HG03442 (cell line): ENCODE data around the gene EPHB2.

ENCODE experiments used
- ATAC-seq: cut with Tn5 transposase; IDR thresholded peaks from one replicate; pipeline ENCODE4 v1.9.1; 2021; ENCODE audit warnings: mild to moderate bottlenecking, moderate library complexity; ENCODE audit not compliant: unreplicated experiment

The EPHB2 gene

GRCh38 chr1:22908880-22909426 lies 198.3 kb downstream of the EPHB2 start:
- no peak for ATAC-seq

- ATAC-seq, result no peak
Observed at GRCh38 chr1:22910286-22910685, 199.6 kb downstream of the EPHB2 start.

- ATAC-seq, result no peak
Observed at GRCh38 chr1:22910986-22911651, 200.5 kb downstream of the EPHB2 start.

GRCh38 chr1:22912311-22912710 lies 201.7 kb downstream of the EPHB2 start:
- no peak for ATAC-seq

- ATAC-seq, result no peak
Observed at GRCh38 chr1:22913421-22914141, 202.9 kb downstream of the EPHB2 start.

- no peak for ATAC-seq
Observed at GRCh38 chr1:22914156-22914555, 203.5 kb downstream of the EPHB2 start.

- ATAC-seq, result no peak
Observed at GRCh38 chr1:22914633-22915217, 204.1 kb downstream of the EPHB2 start.

- ATAC-seq, result no peak
Observed at GRCh38 chr1:22915231-22915630, 204.6 kb downstream of the EPHB2 start.

- ATAC-seq, result no peak
Observed at GRCh38 chr1:22915816-22916470, 205.3 kb downstream of the EPHB2 start.

- ATAC-seq, result no peak
Observed at GRCh38 chr1:22916471-22916820, 205.8 kb downstream of the EPHB2 start.

- no peak for ATAC-seq
Observed at GRCh38 chr1:22917989-22918388, 207.3 kb downstream of the EPHB2 start.

- no peak for ATAC-seq
Observed at GRCh38 chr1:22918644-22919043, 208.0 kb downstream of the EPHB2 start.

GRCh38 chr1:22919341-22920025 lies 208.8 kb downstream of the EPHB2 start:
- no peak for ATAC-seq

- no peak for ATAC-seq
Observed at GRCh38 chr1:22920026-22920733, 209.5 kb downstream of the EPHB2 start.

- ATAC-seq, result no peak
Observed at GRCh38 chr1:22920734-22921451, 210.3 kb downstream of the EPHB2 start.

GRCh38 chr1:22921452-22922126 lies 210.9 kb downstream of the EPHB2 start:
- no peak for ATAC-seq

- ATAC-seq, result no peak
Observed at GRCh38 chr1:22922640-22923039, 212.0 kb downstream of the EPHB2 start.

GRCh38 chr1:22925111-22925510 lies 214.5 kb downstream of the EPHB2 start:
- ATAC-seq, result no peak
